ENCODE measurements around the gene ARID1B. TPM values are rescaled to one million over a fixed set of nuclear protein-coding genes. Genes with fewer than 3 reads are reported as not detected.

The ARID1B gene
- total RNA-seq, 1 donor from 2014 or later = 43.4 TPM

GRCh38 chr6:156828280-156828703 lies 51.1 kb downstream of the ARID1B start:
- H3K36me3 ChIP-seq = peaks cover 7% of the 10 kb centered on the region
- intact Hi-C loops (cut with micrococcal nuclease) = no loop called here
- H3K27ac ChIP-seq (replicated peaks) = peak overlapping the region; percentile 78
- DNase-seq = no peak
- peaks cover 92% of the 10 kb centered on the region for H3K4me1 ChIP-seq
- H3K4me3 ChIP-seq = no peak overlapping the region
- TF ChIP-seq, protein P1, sequence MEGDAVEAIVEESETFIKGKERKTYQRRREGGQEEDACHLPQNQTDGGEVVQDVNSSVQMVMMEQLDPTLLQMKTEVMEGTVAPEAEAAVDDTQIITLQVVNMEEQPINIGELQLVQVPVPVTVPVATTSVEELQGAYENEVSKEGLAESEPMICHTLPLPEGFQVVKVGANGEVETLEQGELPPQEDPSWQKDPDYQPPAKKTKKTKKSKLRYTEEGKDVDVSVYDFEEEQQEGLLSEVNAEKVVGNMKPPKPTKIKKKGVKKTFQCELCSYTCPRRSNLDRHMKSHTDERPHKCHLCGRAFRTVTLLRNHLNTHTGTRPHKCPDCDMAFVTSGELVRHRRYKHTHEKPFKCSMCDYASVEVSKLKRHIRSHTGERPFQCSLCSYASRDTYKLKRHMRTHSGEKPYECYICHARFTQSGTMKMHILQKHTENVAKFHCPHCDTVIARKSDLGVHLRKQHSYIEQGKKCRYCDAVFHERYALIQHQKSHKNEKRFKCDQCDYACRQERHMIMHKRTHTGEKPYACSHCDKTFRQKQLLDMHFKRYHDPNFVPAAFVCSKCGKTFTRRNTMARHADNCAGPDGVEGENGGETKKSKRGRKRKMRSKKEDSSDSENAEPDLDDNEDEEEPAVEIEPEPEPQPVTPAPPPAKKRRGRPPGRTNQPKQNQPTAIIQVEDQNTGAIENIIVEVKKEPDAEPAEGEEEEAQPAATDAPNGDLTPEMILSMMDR (IDR thresholded peaks at IDR 0.05; ENCODE audit: borderline replicate concordance) = no peak
- no peaks in the 10 kb centered on the region for H3K9me3 ChIP-seq (replicated peaks)
- no peaks in the 10 kb centered on the region for H3K27me3 ChIP-seq (ENCODE audit: low read depth)

- TF ChIP-seq, protein P1 (IDR thresholded peaks at IDR 0.05; ENCODE audit: borderline replicate concordance) = no peak
- Histone ChIP-seq H3K36me3 (peaks cover 7% of the 10 kb centered on the region), H3K27me3 (ENCODE audit: low read depth) (no peaks in the 10 kb centered on the region), H3K27ac (replicated peaks) (no peak overlapping the region), H3K9me3 (replicated peaks) (no peaks in the 10 kb centered on the region), H3K4me3 (no peak overlapping the region), H3K4me1 (peaks cover 89% of the 10 kb centered on the region)
- no peak for DNase-seq
- intact Hi-C loops (cut with micrococcal nuclease) = no loop called here
These were observed 52.9 kb downstream of the ARID1B start for GRCh38 chr6:156830126-156830525.

DNA sequence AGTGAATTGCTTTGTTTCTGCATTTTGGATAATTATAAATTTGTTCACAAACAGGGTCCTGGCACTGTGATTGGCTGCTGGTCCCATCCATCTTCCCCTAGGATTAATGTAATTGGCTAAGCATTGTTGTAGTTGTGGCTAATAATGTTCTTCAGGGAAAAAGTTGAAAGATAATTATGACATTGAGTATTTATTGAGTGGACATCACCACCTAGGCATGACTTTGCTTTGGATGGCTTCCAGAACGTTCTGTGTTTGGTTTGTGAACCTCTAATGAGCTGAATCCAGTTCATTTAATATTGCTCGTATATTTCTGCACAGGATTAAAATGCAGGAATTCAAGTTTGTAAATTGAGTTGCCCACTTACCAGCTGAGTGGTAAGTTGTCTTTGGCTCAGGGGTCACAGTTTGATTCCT lies 55.1 kb downstream of the ARID1B start:
- peak overlapping the region; percentile 1 for H3K4me3 ChIP-seq
- TF ChIP-seq, protein P1 (IDR thresholded peaks at IDR 0.05; ENCODE audit: borderline replicate concordance) = no peak
- intact Hi-C loops (cut with micrococcal nuclease) = no loop called here
- no peaks in the 10 kb centered on the region for H3K9me3 ChIP-seq (replicated peaks)
- DNase-seq = peak; percentile 52
- no peaks in the 10 kb centered on the region for H3K27me3 ChIP-seq (ENCODE audit: low read depth)
- H3K4me1 ChIP-seq = peaks cover 78% of the 10 kb centered on the region
- H3K27ac ChIP-seq (replicated peaks) = peak overlapping the region; percentile 57
- peaks cover 7% of the 10 kb centered on the region for H3K36me3 ChIP-seq

DNA sequence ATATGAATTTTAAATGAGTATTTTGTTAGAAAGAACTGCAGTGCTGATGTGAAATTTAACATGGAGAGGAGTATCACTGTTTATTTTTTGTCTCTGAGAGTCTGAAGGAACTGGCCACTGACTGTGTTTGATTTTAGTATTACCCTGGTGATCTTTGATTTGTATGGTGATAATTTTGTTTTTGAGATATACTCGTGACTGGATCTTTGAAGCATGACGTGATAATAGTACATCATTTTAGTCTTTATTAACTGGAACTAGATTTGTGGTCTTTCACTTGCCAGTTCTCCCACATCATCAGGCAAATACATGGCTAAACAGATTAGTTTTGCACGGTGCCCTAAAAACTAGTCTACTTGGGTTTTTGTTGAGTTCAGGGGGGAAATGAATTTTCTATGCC lies 55.5 kb downstream of the ARID1B start:
- intact Hi-C loops (cut with micrococcal nuclease) = no loop called here
- TF ChIP-seq, protein P1 (IDR thresholded peaks at IDR 0.05; ENCODE audit: borderline replicate concordance) = no peak
- no peaks in the 10 kb centered on the region for H3K27me3 ChIP-seq (ENCODE audit: low read depth)
- H3K36me3 ChIP-seq = peaks cover 7% of the 10 kb centered on the region
- peaks cover 78% of the 10 kb centered on the region for H3K4me1 ChIP-seq
- H3K9me3 ChIP-seq (replicated peaks) = no peaks in the 10 kb centered on the region
- peak overlapping the region; percentile 57 for H3K27ac ChIP-seq (replicated peaks)
- DNase-seq = no peak
- peak overlapping the region; percentile 1 for H3K4me3 ChIP-seq

DNA sequence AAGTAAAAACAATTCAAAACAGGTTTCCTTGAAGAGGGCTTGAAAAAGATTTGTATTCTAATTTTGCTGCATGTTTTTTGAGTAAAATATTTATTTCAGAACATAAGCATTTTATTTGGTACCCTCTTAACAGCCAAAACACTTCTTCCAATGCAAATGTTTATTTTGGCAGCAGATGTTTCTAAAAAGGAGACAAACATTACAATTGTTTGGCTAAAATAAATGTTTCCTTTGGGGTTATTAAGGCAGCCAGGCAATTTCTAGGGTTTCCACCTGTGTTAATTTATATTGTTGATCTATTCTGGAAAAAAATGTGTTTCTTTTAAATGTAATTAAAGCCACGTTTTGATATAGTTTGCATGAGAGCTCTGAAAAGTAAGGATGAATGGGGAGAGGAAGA lies 56.6 kb downstream of the ARID1B start:
- no peaks in the 10 kb centered on the region for H3K27me3 ChIP-seq (ENCODE audit: low read depth)
- no peak overlapping the region for H3K4me3 ChIP-seq
- intact Hi-C loops (cut with micrococcal nuclease) = no loop called here
- peaks cover 7% of the 10 kb centered on the region for H3K36me3 ChIP-seq
- TF ChIP-seq, protein P1 (IDR thresholded peaks at IDR 0.05; ENCODE audit: borderline replicate concordance) = no peak
- H3K27ac ChIP-seq (replicated peaks) = no peak overlapping the region
- DNase-seq = no peak
- H3K9me3 ChIP-seq (replicated peaks) = no peaks in the 10 kb centered on the region
- peaks cover 76% of the 10 kb centered on the region for H3K4me1 ChIP-seq
